A375 (cell line): ENCODE measurements around the gene RNF212B. TPM values are rescaled to one million over a fixed set of nuclear protein-coding genes. Genes with fewer than 3 reads are reported as not detected.

Experiments used
- small RNA-seq: library from RNA; depleted of rRNA; stranded (forward); fragments of <200 nt; gene quantifications from one replicate; pipeline ENCODE3, GENCODE V24; 2014
- total RNA-seq: library from RNA; depleted of rRNA; stranded (reverse); fragments of >200 nt; shearing (Covaris generic); gene quantifications from 2 replicates; pipeline ENCODE4 v1.2.3, GENCODE V29; 2014; rRNA removed

RNF212B gene, protein sequence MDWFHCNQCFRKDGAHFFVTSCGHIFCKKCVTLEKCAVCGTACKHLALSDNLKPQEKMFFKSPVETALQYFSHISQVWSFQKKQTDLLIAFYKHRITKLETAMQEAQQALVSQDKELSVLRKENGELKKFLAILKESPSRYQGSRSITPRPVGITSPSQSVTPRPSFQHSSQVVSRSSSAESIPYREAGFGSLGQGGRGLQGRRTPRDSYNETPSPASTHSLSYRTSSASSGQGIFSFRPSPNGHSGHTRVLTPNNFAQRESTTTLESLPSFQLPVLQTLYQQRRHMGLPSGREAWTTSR
- not detected in 2 replicates for total RNA-seq

DNA sequence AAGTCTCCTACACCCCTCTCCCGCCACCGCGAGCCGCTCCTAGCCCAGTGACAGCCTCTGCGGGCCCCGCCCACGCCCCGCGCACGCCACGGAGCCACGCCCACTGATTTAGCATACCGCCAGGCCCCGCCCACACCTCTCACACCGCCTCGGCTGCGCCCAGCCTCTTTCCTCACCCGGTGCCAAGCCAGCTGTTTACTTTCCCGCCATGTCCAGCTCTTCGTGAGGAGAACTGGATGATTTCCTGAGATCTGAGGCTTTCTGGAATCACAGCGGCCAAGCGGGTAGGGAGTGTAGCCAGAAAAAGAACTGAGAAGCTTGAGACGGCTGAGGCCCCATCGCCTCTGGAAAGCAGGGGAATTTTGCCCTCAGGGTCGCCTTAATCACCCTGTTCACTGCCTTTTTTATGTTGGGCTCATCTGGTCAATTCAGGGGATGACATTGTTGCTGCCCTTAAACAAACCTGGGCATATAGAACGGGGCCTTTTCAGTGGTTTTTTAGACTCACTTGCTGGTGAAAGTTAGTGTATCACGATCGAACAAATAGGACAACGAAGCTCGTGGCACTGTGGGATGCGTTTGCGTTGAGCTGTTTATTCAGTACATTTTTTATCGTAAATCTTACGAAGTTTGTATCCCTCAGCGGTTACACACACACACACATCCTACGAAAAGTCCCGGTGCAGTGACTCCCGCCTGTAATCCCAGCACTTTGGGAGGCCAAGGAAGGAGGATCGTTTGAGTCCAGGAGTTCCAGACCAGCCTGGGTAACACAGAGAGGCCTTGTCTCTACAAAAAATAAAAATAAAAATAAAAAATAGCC lies at the start of gene RNF212B:
RNF212B (plus strand) TSS at position 165 of the 823 bp plus-strand sequence. CDS start 2,410 bp downstream, outside the sequence.

DNA sequence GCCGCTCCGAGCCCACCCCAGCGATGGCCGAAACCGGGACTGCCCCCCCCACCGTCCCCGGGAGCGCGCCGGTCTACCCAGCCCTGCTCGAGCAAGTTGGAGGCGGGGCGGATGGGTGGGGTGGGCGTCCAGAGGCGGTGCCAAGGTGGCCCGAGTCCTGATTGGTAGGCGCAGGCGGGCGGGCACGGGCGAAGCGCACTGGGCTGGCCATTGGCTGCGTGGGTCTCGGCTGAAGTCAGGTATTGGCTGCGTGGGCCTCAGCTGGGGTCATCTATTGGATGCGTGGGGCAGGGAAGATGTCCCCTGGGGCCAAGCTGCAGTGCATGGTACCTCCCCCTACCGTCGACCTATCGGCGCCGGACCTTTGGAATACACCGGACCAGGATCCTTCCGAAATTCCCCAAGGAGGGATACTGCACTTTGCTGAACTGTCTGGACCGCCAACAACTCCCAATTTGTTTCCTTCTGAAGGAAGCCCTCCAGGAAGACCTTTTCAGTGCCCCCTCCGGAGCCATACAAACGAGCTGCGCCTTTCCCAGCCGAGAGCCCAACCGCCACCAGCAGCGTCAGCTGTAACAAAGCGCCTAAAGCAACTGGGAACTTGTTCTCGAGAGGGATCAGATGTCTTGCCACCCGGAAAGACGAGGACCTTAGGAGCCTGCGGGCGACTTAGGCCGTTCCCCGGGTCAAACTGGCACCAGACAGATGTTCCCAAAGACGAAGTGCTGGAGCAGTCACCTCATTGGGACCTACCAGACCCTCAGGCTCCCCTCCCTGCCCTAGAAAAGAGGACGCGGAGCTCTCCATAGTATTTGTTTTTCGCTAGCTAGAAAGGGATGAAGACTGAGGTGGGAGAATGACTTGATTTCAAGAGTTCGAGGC lies 48.5 kb downstream of the RNF212B start, which contains the start of gene HOMEZ:
HOMEZ (minus strand) TSS at position 113 of the 882 bp plus-strand sequence. CDS start 180 bp downstream, outside the sequence.

DNA sequence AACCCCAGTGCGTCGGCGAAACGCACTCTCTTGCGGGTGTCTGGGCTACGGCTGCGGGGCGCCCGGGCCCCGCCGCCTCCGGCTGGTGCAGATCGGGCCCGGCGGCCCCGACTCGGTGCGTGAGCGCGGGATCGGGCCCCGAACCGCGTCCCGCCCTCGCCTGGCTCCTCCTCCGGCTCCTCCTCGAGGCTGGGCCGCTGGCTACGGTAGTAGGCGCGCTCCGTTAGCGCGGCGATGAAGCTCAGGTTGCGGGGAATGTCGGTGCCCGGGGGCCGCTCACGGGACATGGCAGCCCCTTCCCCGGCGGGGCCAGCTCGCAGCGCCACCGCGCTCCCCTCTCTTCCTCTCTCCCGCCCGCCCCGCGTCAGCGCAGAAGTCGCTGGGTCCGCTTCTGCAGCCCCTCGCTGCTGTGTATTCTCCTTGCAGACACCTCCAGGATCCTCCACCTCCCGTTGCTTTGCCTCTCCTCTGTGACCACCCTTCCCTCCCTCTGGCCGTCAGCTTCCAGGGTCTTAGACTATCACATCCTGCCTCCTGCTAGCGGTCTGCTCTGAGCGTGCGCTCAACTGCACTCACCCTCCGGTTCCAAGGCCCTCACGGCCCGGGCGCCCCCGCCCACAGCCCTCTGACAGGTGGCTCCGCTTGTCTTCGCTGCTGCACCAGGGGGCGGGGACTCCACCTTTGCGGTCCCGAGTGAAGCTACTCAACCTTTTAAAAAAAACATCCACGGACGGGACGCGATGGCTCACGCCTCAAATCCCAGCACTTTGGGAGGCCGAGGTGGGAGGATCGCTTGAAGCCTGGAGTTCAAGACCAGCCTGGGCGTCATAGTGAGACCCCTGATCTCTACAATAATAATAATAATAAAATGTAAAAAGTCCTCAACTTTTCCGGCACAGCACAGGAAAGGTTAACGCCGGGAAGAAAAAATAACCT lies 64.8 kb downstream of the RNF212B start, which contains the start of gene PPP1R3E:
PPP1R3E (minus strand) TSS at position 570 of the 936 bp plus-strand sequence; CDS start at position 287, 283 bp downstream.

DNA sequence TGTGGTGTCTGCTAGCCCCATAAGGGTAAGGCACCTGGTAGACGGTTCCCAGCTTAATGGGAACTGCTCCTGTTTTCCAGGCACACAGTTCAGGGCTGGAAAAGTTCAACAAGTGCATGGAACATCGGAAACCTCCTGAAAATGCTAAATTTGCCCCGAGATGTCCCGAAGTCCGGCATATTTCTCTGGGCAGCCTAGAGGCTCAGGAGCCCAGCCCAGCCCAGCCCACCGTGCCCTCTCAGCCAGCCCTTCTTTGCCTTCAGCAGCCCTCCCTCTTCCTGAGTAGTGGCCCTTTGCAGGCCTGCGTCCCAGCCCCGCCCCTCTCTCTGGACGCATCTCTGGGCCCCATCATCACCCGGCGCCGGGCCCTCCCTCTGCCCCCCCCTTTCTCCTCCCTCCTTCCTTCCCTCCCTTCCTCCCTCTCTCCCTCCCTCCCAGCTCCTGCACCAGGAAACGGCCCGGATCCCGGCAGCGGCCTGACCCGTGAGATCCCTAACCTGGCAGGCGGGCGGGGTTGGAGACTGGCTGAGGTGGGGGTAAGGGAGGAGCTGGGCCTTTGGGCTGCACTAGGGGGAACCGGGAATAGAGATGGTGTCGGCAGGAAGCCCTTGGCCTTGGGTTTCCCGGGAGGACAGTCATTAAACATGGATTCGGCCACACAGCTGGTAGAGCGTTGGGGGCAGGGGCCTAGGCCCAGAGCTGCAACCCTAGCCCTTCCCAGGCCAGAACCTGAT lies 68.8 kb downstream of the RNF212B start, which contains the start of gene BCL2L2:
BCL2L2 (plus strand) TSS at position 422 of the 734 bp plus-strand sequence. CDS start 935 bp downstream, outside the sequence.

GRCh38 chr14:23320584-23321571 lies 83.1 kb downstream of the RNF212B start, which contains the start of gene PABPN1:
PABPN1 (plus strand) TSS chr14:23321457; CDS start chr14:23321470, 13 bp downstream.

Small RNA genes lying within 50 kb of the gene (small RNA-seq; reads per million reads assigned to genes)
- gene AL049829.1 = not detected
- not detected for gene RNU6-1046P

Other genes starting within 250 kb of the RNF212B start
- 11.6 and 13.6 TPM in 2 replicates for gene C14orf93, start 227.8 kb upstream of the RNF212B start, total RNA-seq
- 184 and 201 TPM in 2 replicates for gene PSMB5, start 203.0 kb upstream of the RNF212B start, total RNA-seq
- gene PSMB11, start 195.7 kb upstream of the RNF212B start, total RNA-seq = not detected in 2 replicates
- 7.8 and 8.1 TPM in 2 replicates for gene CDH24, start 180.4 kb upstream of the RNF212B start, total RNA-seq
- gene ACIN1, start 142.8 kb upstream of the RNF212B start, total RNA-seq = 87.0 and 102 TPM in 2 replicates
- gene C14orf119, start 142.4 kb upstream of the RNF212B start, total RNA-seq = 29.7 and 29.8 TPM in 2 replicates
- not detected in 2 replicates for gene CIROP, start 132.9 kb upstream of the RNF212B start, total RNA-seq
- not detected in 2 replicates for gene CEBPE, start 118.7 kb upstream of the RNF212B start, total RNA-seq
- gene SLC7A8, start 54.3 kb upstream of the RNF212B start, total RNA-seq = 1.0 TPM in 1 of 2 replicates, not detected in the other
- gene HOMEZ, start 48.2 kb downstream of the RNF212B start, total RNA-seq = 0.87 and 1.4 TPM in 2 replicates
- gene PPP1R3E, start 64.9 kb downstream of the RNF212B start, total RNA-seq = 1.9 and 2.3 TPM in 2 replicates
- 16.5 and 29.4 TPM in 2 replicates for gene BCL2L2, start 68.9 kb downstream of the RNF212B start, total RNA-seq
- gene PABPN1, start 83.5 kb downstream of the RNF212B start, total RNA-seq = 61.8 and 73.0 TPM in 2 replicates
- 0.64 and 2.1 TPM in 2 replicates for gene SLC22A17, start 115.0 kb downstream of the RNF212B start, total RNA-seq
- not detected in 2 replicates for gene EFS, start 127.2 kb downstream of the RNF212B start, total RNA-seq
- not detected in 2 replicates for gene IL25, start 134.9 kb downstream of the RNF212B start, total RNA-seq
- 0.64 and 0.98 TPM in 2 replicates for gene CMTM5, start 139.1 kb downstream of the RNF212B start, total RNA-seq
- not detected in 2 replicates for gene MYH6, start 170.3 kb downstream of the RNF212B start, total RNA-seq
- not detected in 2 replicates for gene MYH7, start 197.7 kb downstream of the RNF212B start, total RNA-seq
- gene NGDN, start 231.8 kb downstream of the RNF212B start, total RNA-seq = 74.9 and 83.3 TPM in 2 replicates